GM19328 (cell line): Measurements from ENCODE around the gene RDH8.

ENCODE experiments used
- ATAC-seq: cut with Tn5 transposase; IDR thresholded peaks from one replicate; pipeline ENCODE4 v1.9.1; 2021; ENCODE audit warnings: mild to moderate bottlenecking, moderate library complexity; ENCODE audit not compliant: unreplicated experiment

RDH8 gene

GRCh38 chr19:10033614-10034013 lies 20.3 kb downstream of the RDH8 start:
- ATAC-seq = no peak

GRCh38 chr19:10036601-10037071 lies 23.4 kb downstream of the RDH8 start:
- ATAC-seq = no peak

- ATAC-seq = no peak
Measured at GRCh38 chr19:10037367-10037766, 24.1 kb downstream of the RDH8 start.

- ATAC-seq = no peak
Measured at GRCh38 chr19:10037809-10038208, 24.5 kb downstream of the RDH8 start.

- no peak for ATAC-seq
Measured at GRCh38 chr19:10043286-10043927, 30.1 kb downstream of the RDH8 start.

GRCh38 chr19:10044390-10044789 lies 31.1 kb downstream of the RDH8 start:
- ATAC-seq = no peak

GRCh38 chr19:10045371-10045770 lies 32.1 kb downstream of the RDH8 start:
- no peak for ATAC-seq

- no peak for ATAC-seq
Measured at GRCh38 chr19:10049626-10050025, 36.3 kb downstream of the RDH8 start.

GRCh38 chr19:10052602-10053360 lies 39.5 kb downstream of the RDH8 start:
- no peak for ATAC-seq

- ATAC-seq = no peak
Measured at GRCh38 chr19:10061717-10062310, 48.5 kb downstream of the RDH8 start.

GRCh38 chr19:10068205-10068604 lies 54.9 kb downstream of the RDH8 start:
- no peak for ATAC-seq

- no peak for ATAC-seq
Measured at GRCh38 chr19:10069046-10069445, 55.8 kb downstream of the RDH8 start.

GRCh38 chr19:10070730-10071446 lies 57.6 kb downstream of the RDH8 start:
- no peak for ATAC-seq
